NCI-H82 (cell line): Measurements from ENCODE around the gene CFAP74.

Experiments used
- DNase-seq: peaks from one replicate; lab custom pipeline; 2025; lab: John Stamatoyannopoulos, UW

Gene CFAP74

GRCh38 chr1:1969953-1970716 lies 33.5 kb downstream of the CFAP74 start:
- DNase-seq = no peak

GRCh38 chr1:1969505-1969900 lies 34.1 kb downstream of the CFAP74 start:
- no peak for DNase-seq

- DNase-seq = no peak
Observed at GRCh38 chr1:1968767-1969504, 34.6 kb downstream of the CFAP74 start.

GRCh38 chr1:1967879-1968278 lies 35.7 kb downstream of the CFAP74 start:
- no peak for DNase-seq

- no peak for DNase-seq
Observed at GRCh38 chr1:1967151-1967550, 36.4 kb downstream of the CFAP74 start.

GRCh38 chr1:1966071-1966740 lies 37.4 kb downstream of the CFAP74 start:
- no peak for DNase-seq

- DNase-seq = no peak
Observed at GRCh38 chr1:1965546-1965945, 38.0 kb downstream of the CFAP74 start.

GRCh38 chr1:1964811-1965210 lies 38.8 kb downstream of the CFAP74 start:
- no peak for DNase-seq

GRCh38 chr1:1963570-1963969 lies 40.0 kb downstream of the CFAP74 start:
- DNase-seq = no peak

GRCh38 chr1:1962752-1963151 lies 40.8 kb downstream of the CFAP74 start:
- no peak for DNase-seq

- no peak for DNase-seq
Observed at GRCh38 chr1:1960480-1961196, 42.9 kb downstream of the CFAP74 start.

GRCh38 chr1:1959840-1960479 lies 43.6 kb downstream of the CFAP74 start:
- peak; percentile 85 for DNase-seq

GRCh38 chr1:1959459-1959839 lies 44.1 kb downstream of the CFAP74 start:
- no peak for DNase-seq

GRCh38 chr1:1958071-1958541 lies 45.5 kb downstream of the CFAP74 start:
- no peak for DNase-seq

- no peak for DNase-seq
Observed at GRCh38 chr1:1957533-1957961, 46.0 kb downstream of the CFAP74 start.

GRCh38 chr1:1956586-1957532 lies 46.7 kb downstream of the CFAP74 start:
- no peak for DNase-seq

- DNase-seq = no peak
Observed at GRCh38 chr1:1956101-1956500, 47.5 kb downstream of the CFAP74 start.

- DNase-seq = no peak
Observed at GRCh38 chr1:1955621-1956094, 47.9 kb downstream of the CFAP74 start.

- peak; percentile 48 for DNase-seq
Observed at GRCh38 chr1:1954831-1955441, 48.6 kb downstream of the CFAP74 start.

GRCh38 chr1:1954015-1954414 lies 49.6 kb downstream of the CFAP74 start:
- no peak for DNase-seq
